ENCODE results near the gene PIGT. TPM values are rescaled to one million over a fixed set of nuclear protein-coding genes. Genes with fewer than 3 reads are reported as not detected.

The PIGT gene
- total and polyA plus RNA-seq, 2 of the 13 experiments (the other 11 are each of a cell fraction or from before 2014, with no cell fraction given), result 65.9 to 74.1 TPM

- no peak; the same call in 1 of the 2 replicates for TF ChIP-seq FOXO1 (CRISPR knock-in tag; IDR thresholded peaks at IDR 0.05)
- TF ChIP-seq, protein P1, sequence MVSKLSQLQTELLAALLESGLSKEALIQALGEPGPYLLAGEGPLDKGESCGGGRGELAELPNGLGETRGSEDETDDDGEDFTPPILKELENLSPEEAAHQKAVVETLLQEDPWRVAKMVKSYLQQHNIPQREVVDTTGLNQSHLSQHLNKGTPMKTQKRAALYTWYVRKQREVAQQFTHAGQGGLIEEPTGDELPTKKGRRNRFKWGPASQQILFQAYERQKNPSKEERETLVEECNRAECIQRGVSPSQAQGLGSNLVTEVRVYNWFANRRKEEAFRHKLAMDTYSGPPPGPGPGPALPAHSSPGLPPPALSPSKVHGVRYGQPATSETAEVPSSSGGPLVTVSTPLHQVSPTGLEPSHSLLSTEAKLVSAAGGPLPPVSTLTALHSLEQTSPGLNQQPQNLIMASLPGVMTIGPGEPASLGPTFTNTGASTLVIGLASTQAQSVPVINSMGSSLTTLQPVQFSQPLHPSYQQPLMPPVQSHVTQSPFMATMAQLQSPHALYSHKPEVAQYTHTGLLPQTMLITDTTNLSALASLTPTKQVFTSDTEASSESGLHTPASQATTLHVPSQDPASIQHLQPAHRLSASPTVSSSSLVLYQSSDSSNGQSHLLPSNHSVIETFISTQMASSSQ (IDR thresholded peaks at IDR 0.05; ENCODE audit: low read depth), result no peak
- TF ChIP-seq, protein P1 (CRISPR knock-in tag; IDR thresholded peaks at IDR 0.05; ENCODE audit: borderline replicate concordance), result no peak; the same call in 1 of the 2 replicates
- TF ChIP-seq NFE2 (CRISPR knock-in tag; IDR thresholded peaks at IDR 0.05), result no peak
- TF ChIP-seq ATF7 (IDR thresholded peaks at IDR 0.05), result no peak
- TF ChIP-seq ATF7 (CRISPR knock-in tag; IDR thresholded peaks at IDR 0.05), result no peak
- TF ChIP-seq DMTF1 (CRISPR knock-in tag; IDR thresholded peaks at IDR 0.05), result no peak
- no peak for TF ChIP-seq ZFP37 (CRISPR knock-in tag; IDR thresholded peaks at IDR 0.05; ENCODE audit: borderline replicate concordance)
- no peak for TF ChIP-seq PAWR (CRISPR knock-in tag; IDR thresholded peaks at IDR 0.05; ENCODE audit: borderline replicate concordance)
- no peak for TF ChIP-seq REL (CRISPR knock-in tag; conservative IDR thresholded peaks at IDR 0.05)
- TF ChIP-seq ZNF788 (CRISPR knock-in tag; IDR thresholded peaks at IDR 0.05; ENCODE audit: borderline replicate concordance), result peak; percentile 73; the same call in 1 of the 2 replicates
- TF ChIP-seq, protein P2, sequence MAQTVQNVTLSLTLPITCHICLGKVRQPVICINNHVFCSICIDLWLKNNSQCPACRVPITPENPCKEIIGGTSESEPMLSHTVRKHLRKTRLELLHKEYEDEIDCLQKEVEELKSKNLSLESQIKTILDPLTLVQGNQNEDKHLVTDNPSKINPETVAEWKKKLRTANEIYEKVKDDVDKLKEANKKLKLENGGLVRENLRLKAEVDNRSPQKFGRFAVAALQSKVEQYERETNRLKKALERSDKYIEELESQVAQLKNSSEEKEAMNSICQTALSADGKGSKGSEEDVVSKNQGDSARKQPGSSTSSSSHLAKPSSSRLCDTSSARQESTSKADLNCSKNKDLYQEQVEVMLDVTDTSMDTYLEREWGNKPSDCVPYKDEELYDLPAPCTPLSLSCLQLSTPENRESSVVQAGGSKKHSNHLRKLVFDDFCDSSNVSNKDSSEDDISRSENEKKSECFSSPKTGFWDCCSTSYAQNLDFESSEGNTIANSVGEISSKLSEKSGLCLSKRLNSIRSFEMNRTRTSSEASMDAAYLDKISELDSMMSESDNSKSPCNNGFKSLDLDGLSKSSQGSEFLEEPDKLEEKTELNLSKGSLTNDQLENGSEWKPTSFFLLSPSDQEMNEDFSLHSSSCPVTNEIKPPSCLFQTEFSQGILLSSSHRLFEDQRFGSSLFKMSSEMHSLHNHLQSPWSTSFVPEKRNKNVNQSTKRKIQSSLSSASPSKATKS (CRISPR knock-in tag; IDR thresholded peaks at IDR 0.05), result no peak
- TF ChIP-seq RFXANK (CRISPR knock-in tag; IDR thresholded peaks at IDR 0.05), result 0 out of 2 replicates have a peak, but pooled peaks have one; percentile 36
- no peak for TF ChIP-seq SAP130 (CRISPR knock-in tag; IDR thresholded peaks at IDR 0.05; ENCODE audit: low read depth)
- no peak for TF ChIP-seq MAZ (IDR thresholded peaks at IDR 0.05; ENCODE audit: borderline replicate concordance, low read depth, low read length)
- TF ChIP-seq MAZ (CRISPR knock-in tag; IDR thresholded peaks at IDR 0.05; ENCODE audit: low read depth), result 0 out of 2 replicates have a peak, but pooled peaks have one; percentile 59
- TF ChIP-seq, protein P3, sequence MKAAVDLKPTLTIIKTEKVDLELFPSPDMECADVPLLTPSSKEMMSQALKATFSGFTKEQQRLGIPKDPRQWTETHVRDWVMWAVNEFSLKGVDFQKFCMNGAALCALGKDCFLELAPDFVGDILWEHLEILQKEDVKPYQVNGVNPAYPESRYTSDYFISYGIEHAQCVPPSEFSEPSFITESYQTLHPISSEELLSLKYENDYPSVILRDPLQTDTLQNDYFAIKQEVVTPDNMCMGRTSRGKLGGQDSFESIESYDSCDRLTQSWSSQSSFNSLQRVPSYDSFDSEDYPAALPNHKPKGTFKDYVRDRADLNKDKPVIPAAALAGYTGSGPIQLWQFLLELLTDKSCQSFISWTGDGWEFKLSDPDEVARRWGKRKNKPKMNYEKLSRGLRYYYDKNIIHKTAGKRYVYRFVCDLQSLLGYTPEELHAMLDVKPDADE (CRISPR knock-in tag; IDR thresholded peaks at IDR 0.05), result no peak
- no peak for TF ChIP-seq ZC3H4 (CRISPR knock-in tag; IDR thresholded peaks at IDR 0.05; ENCODE audit: borderline replicate concordance)
- TF ChIP-seq ELF1 (CRISPR knock-in tag; IDR thresholded peaks at IDR 0.05), result peak; percentile 41; the same call in 1 of the 2 replicates
- TF ChIP-seq ZNF644 (CRISPR knock-in tag; IDR thresholded peaks at IDR 0.05; ENCODE audit: low read depth), result no peak
- TF ChIP-seq CBX1 (IDR thresholded peaks at IDR 0.05; ENCODE audit: low read depth), result no peak
- no peak for TF ChIP-seq ZKSCAN5 (CRISPR knock-in tag; IDR thresholded peaks at IDR 0.05)
These were observed 42.4 kb upstream of the PIGT start (continued) for GRCh38 chr20:45373353-45374100.

Measured in HepG2 (cell line).